ENCODE measurements around the gene UVRAG. TPM values are rescaled to one million over a fixed set of nuclear protein-coding genes. Genes with fewer than 3 reads are reported as not detected.
"Not testable (repeated sequence)": the region's sequence is repeated elsewhere in the genome, so short reads cannot be mapped to it uniquely, and the experiment has no call there.

The UVRAG gene
- total RNA-seq, 1 experiment from 2014 or later = 14.0 TPM

DNA sequence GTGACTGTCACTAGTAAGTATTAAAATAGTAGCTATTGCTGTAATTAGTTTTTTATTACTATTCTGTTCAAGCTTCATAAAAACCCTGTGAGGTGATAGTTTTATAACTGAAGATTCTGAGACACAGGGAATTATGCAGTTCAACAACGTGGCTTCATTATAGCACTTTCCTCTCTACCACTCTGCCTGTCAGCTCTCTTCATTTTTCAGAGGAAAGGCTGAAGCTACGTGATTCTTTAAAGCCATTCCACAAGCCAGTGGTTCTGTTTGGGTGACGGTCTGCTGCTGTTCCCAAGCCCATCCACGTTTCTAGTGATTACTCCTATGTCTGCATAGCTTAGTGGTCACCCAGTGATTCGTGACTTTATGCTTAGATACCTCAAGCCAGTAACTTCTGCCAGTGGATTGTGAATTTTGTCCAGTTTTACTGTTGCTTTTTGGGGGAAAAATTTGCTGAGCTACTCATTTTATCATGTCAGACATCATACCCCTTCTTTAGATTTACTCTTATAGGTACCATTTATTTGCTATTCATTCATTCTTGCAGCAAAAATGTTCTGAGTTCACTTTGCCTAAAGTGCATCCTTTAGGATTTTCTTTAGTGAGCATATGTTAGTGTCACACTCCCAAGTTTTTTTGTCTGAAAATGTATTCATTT is 59.8 kb downstream of the UVRAG start:
- no peak for DNase-seq (ENCODE audit: low read depth)

DNA sequence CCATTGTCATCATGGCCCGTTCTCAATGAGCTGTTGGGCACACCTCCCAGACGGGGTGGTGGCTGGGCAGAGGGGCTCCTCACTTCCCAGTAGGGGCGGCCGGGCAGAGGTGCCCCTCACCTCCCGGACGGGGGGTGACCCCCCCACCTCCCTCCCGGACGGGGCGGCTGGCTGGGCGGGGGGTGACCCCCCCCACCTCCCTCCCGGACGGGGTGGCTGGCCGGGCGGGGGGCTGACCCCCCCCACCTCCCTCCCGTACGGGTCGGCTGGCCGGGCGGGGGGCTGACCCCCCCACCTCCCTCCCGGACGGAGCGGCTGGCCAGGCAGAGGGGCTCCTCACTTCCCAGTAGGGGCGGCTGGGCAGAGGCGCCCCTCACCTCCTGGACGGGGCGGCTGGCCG is 62.3 kb downstream of the UVRAG start:
- DNase-seq (ENCODE audit: low read depth) = not testable (repeated sequence)

- DNase-seq (ENCODE audit: low read depth) = not testable (repeated sequence)
Measured at GRCh38 chr11:75877931-75878330, 62.9 kb downstream of the UVRAG start.

DNA sequence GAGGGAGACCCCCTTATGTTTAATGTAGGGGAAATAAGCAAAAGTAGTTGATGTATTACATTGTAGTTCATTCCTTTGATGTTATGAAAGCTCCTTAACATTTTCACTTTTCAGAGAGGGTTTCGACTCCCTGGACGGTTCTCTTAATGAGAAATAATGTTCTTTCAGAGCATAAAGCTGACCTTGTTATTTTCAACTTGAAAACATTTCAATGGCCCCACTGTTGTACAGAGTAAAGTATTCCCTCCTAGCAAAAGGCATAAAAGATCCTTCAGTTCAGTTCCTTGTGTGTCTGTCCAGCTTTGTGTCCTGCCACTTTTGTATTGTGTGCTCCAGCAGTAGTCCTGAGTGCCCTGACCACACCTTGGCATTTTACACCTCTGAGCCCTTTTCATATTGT is 63.9 kb downstream of the UVRAG start:
- DNase-seq (ENCODE audit: low read depth) = no peak

DNA sequence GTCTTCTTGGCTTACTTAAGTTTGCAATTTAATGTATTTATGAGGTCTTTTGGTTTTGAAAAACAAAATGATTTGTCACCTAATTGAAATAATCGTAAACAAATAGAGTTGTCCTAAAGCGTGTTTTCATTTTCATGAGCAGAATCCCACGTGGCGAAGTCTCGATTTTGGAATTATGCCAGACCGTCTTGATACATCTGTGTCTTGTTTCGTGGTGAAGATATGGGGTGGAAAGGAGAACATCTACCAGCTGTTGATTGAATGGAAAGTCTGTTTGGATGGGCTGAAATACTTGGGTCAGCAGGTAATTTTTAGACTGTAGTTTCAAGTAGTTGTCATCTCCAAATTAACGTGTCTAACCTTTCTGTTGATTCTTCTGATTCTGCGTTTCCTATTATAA is 64.7 kb downstream of the UVRAG start:
- no peak for DNase-seq (ENCODE audit: low read depth)

DNA sequence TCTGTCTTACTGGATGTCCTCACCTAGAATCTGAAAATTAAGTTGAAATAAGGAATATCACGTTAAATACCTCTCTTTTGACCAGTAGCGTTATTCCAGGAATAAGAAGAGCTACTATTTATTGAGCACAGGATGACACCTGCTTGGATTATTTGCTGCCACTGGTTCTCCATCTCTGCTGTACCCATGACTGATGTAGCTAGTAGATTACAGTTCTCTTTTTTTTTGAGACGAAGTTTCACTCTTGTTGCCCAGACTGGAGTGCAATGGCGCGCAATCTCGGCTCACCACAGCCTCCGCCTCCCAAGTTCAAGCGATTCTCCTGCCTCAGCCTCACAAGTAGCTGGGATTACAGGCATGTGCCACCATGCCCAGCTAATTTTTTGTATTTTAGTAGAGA is 65.3 kb downstream of the UVRAG start:
- DNase-seq (ENCODE audit: low read depth) = not testable (repeated sequence)

GRCh38 chr11:75884321-75884720 is 69.3 kb downstream of the UVRAG start:
- DNase-seq (ENCODE audit: low read depth) = no peak

GRCh38 chr11:75888416-75888815 is 73.4 kb downstream of the UVRAG start:
- DNase-seq (ENCODE audit: low read depth) = no peak

DNA sequence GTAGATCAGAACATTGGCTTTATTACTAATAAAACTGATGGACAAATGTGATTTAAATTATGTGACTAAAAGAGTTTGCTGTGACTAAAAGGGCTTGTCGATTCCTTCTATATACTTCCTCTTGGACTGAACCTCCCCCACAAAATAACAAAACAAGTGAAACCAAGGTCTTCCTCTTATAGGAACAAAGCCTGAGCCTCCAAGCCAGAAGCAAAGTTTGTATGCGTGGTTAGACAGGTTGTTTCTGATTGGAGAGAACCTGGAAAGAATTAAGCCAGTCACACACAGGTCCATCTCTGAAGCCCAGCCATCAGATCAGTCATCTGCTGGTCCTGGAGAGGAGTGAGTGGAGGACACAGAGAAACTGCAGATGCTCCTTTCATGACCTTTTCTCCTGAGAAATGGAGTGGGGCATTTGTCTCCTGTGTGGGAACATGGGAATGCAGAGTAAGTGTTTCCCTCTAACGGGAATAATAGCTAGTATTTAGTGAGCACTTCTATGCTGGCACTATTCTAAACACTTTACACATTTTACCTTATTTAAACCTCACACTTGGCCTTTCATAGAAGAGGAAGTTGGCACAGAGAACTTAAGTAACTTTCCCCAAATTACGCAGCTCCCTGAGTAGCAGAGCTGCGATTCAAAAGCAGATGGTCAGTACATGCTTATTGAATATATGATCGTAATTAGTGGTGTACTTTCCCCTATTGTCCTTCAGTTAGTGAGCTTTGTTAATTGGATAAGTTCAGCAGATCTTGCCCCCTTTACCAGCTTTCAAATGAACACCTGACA is 77.1 kb downstream of the UVRAG start:
- no peak for DNase-seq (ENCODE audit: low read depth)

- DNase-seq (ENCODE audit: low read depth) = no peak
Measured at GRCh38 chr11:75893251-75893650, 78.2 kb downstream of the UVRAG start.

- DNase-seq (ENCODE audit: low read depth) = no peak
Measured at GRCh38 chr11:75894036-75894585, 79.1 kb downstream of the UVRAG start.

GRCh38 chr11:75896843-75897419 is 81.9 kb downstream of the UVRAG start:
- peak; percentile 52 for DNase-seq (ENCODE audit: low read depth)

DNA sequence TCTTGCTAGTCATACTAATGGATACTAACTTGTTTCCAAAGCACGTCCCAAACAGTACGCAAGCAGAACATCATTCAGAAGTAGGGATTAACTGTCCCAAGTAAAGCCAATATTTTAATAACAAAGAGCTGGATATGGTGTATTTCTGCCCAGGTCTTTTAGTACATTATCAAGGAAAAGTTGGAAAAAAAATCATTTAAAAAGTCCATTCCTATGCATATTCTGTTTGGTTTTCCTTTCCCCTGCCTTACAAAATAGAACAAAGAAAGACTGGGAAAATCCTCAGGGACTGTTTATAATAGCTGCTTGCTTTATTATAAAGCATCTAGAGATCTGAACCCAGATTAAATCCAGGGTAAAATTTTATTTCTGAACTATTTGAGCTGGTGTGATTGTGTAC is 83.9 kb downstream of the UVRAG start:
- no peak for DNase-seq (ENCODE audit: low read depth)

DNA sequence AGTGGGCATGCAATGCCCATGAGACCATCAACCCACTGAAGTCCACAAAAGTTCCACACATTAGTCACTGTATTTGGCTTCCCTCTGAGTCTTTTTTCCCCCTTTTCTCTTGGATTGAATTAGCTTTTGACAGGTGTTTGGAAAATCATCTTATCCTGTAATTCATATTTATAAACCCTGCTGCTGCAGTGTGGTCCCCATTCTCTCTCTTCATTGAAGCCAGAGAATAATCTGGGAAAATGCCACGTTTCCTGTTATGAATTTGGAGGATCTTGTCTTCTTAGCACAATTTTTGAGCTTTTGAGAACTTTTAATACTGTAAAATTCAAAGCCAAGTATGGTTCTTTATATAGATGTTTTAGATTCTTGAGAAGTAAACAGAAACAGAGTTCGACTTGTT is 84.8 kb downstream of the UVRAG start:
- DNase-seq (ENCODE audit: low read depth) = no peak

- DNase-seq (ENCODE audit: low read depth) = no peak
Measured at GRCh38 chr11:75900848-75901247, 85.8 kb downstream of the UVRAG start.

GRCh38 chr11:75902631-75903030 is 87.6 kb downstream of the UVRAG start:
- DNase-seq (ENCODE audit: low read depth) = no peak

DNA sequence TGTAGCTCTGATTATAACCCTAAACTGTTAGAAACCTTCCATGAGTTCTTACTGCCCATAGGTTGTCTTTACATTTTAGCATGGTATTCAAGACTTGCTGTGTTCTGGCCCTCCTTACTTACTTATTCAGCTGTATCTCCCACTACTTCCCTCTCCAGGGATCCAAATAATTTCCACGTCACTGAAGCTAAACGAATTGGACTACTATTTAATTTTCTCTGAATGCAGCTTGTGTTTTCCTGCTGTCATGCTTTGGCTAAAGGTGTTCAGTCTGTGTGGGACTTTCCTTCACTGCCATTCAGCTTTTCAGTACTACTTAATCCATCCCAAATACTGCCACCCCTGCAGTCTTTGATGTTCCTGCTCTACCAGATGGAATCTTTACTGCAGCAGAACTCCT is 88.3 kb downstream of the UVRAG start:
- no peak for DNase-seq (ENCODE audit: low read depth)

- no peak for DNase-seq (ENCODE audit: low read depth)
Measured at GRCh38 chr11:75905434-75905833, 90.4 kb downstream of the UVRAG start.

GRCh38 chr11:75907906-75908527 is 93.0 kb downstream of the UVRAG start:
- no peak for DNase-seq (ENCODE audit: low read depth)

- DNase-seq (ENCODE audit: low read depth) = no peak
Measured at GRCh38 chr11:75910426-75911145, 95.6 kb downstream of the UVRAG start.

DNA sequence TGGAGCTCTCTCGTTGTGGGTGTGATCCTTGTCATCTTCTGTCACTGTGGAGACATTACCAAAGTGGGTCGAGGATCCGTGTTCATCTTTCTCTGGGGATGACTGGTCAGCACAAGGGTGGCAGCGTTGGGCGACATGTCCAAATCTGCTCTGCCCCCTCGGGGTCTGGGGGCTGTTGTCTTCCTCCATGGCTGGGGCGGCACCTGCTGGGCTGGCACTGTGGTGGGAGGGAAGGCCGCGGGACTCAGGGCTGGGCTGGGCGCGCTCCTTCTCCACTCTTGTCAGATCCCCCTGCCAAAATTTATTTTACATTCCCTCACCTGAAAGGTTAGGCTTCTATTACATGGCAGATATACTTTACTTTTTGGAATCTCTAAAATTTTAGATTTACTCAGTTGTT is 96.4 kb downstream of the UVRAG start:
- DNase-seq (ENCODE audit: low read depth) = no peak
